ENCODE measurements around the gene VWA8. TPM values are rescaled to one million over a fixed set of nuclear protein-coding genes. Genes with fewer than 3 reads are reported as not detected.

VWA8 gene
- polyA plus RNA-seq, 1 of the 3 experiments (the other 2 are of a cell fraction): 5.5 TPM

GRCh38 chr13:41699759-41700158, 261.1 kb downstream of the VWA8 start:
- ChIA-PET POLR2A (no interaction called here), CTCF (no interaction called here)
- Histone ChIP-seq H3K27ac (ENCODE audit: low read depth in 2 of 2, low read length in 1 of 2) (no peak overlapping the region), H3K36me3 (replicated peaks in 1 of 2; ENCODE audit: control insufficient read depth in 1 of 2, insufficient read depth in 2 of 2, low read length in 1 of 2) (peaks cover 3 to 5% of the 10 kb centered on the region in 2 experiments), H2AFZ (ENCODE audit: low read depth) (no peak overlapping the region), H3K4me3 (ENCODE audit: low read depth in 2 of 2, low read length in 1 of 2) (no peak overlapping the region), H3K27me3 (ENCODE audit: insufficient read depth) (no peaks in the 10 kb centered on the region), H3K9ac (no peak overlapping the region), H3K4me1 (ENCODE audit: control insufficient read depth in 1 of 2, insufficient read depth in 2 of 2, low read depth in 1 of 2, low read length in 1 of 2) (peaks cover 19 to 33% of the 10 kb centered on the region in 2 experiments), H3K4me2 (no peak overlapping the region), H4K20me1 (ENCODE audit: insufficient read depth) (no peaks in the 10 kb centered on the region), H3F3A (replicated peaks; ENCODE audit: insufficient read depth) (peaks cover 24% of the 10 kb centered on the region), H3K9me2 (no peaks in the 10 kb centered on the region), H3K79me2 (ENCODE audit: insufficient read depth) (no peaks in the 10 kb centered on the region), H3K9me3 (no peaks in the 10 kb centered on the region)
- TF ChIP-seq FOSL2 (IDR thresholded peaks at IDR 0.05; ENCODE audit: borderline replicate concordance, low read depth): no peak
- TF ChIP-seq CHD2 (IDR thresholded peaks at IDR 0.05; ENCODE audit: low read length, partially characterized antibody): no peak
- TF ChIP-seq EZH2phosphoT487 (IDR thresholded peaks at IDR 0.05; ENCODE audit: borderline replicate concordance, low read depth): no peak
- no peak for TF ChIP-seq MEF2A (IDR thresholded peaks at IDR 0.05; ENCODE audit: borderline replicate concordance, low read depth)
- TF ChIP-seq FOXM1 (IDR thresholded peaks at IDR 0.05; ENCODE audit: low read depth): no peak
- no peak for TF ChIP-seq RAD21 (IDR thresholded peaks at IDR 0.05; ENCODE audit: low read length)
- TF ChIP-seq YY1 (IDR thresholded peaks at IDR 0.05; ENCODE audit: low read depth): no peak
- TF ChIP-seq ZBTB33 (IDR thresholded peaks at IDR 0.05; ENCODE audit: borderline replicate concordance, low read depth): no peak
- no peak for TF ChIP-seq JUND (IDR thresholded peaks at IDR 0.05)
- TF ChIP-seq ELF1 (IDR thresholded peaks at IDR 0.05): no peak
- TF ChIP-seq REST (IDR thresholded peaks at IDR 0.05; ENCODE audit: low read depth, low read length): no peak
- no peak for TF ChIP-seq MXI1 (IDR thresholded peaks at IDR 0.05; ENCODE audit: low read depth, low read length)
- no peak for TF ChIP-seq USF2 (IDR thresholded peaks at IDR 0.05; ENCODE audit: borderline replicate concordance, low read depth, low read length)
- TF ChIP-seq GATA2 (CRISPR knock-in tag; IDR thresholded peaks at IDR 0.05): no peak
- no peak for TF ChIP-seq TCF12 (IDR thresholded peaks at IDR 0.05)
- TF ChIP-seq NFIC (IDR thresholded peaks at IDR 0.05; ENCODE audit: borderline replicate concordance): no peak
- TF ChIP-seq GABPA (IDR thresholded peaks at IDR 0.05; ENCODE audit: low read depth): no peak
- no peak for TF ChIP-seq SMC3 (IDR thresholded peaks at IDR 0.05; ENCODE audit: low read depth, low read length)
- DNase-seq: no peak
- WGBS (ENCODE audit: low lambda C conversion rate): 92% methylated on average over 1 of the region's 1 CpG
